Hematopoietic multipotent progenitor cell treated with erythropoietin and hydrocortisone succinate and interleukin-3 and kit ligand, for 17 days (in vitro differentiated cells): Measurements from ENCODE around the gene CETP.
"Not testable (repeated sequence)": the region's sequence is repeated elsewhere in the genome, so short reads cannot be mapped to it uniquely, and the experiment has no call there.

Experiments
- DNase-seq: peaks from one replicate; pipeline ENCODE4 v3.0.0-alpha.2; 2015; ENCODE audit warnings: low spot score

The CETP gene

DNA sequence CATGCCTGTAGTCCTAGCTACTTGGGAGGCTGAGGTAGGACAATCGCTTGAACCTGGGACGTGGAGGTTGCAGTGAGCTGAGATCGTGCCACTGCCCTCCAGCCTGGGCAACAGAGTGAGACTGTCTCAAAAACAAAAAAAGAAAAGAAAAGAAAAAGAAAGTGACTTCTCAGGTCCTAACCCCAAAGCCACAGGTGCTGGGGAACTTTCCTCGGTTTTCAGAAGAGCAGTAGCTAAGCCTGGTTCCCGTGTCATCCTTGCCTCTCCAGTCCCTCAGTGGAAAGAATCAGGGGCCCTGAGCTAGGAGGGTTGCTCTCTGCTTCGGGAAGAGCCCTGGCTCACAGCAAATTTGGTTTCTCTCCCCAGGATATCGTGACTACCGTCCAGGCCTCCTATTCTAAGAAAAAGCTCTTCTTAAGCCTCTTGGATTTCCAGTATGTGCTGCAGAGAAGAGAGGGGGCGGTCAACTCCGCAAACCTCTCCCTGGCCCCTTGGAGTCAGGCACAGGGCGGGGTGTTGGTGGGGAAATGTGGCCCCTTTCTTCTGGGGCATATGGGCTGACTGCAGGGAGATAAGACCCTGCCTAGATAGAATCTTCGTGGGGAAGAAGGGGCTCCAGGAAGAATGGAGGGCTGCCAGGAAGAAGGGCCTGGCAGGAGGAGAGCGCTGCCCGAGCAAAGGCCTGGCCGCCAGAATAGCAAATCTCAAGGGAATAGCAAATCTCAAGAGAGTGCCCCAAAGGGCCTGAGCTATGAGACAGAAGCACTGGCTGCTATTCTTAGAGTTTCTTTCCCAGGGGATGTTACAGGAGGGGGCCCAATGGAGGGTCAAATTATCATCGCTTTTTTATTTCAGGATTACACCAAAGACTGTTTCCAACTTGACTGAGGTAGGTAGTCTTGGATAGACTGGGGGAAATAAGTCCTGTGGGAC lies 19.3 kb downstream of the CETP start:
- no peak for DNase-seq

DNA sequence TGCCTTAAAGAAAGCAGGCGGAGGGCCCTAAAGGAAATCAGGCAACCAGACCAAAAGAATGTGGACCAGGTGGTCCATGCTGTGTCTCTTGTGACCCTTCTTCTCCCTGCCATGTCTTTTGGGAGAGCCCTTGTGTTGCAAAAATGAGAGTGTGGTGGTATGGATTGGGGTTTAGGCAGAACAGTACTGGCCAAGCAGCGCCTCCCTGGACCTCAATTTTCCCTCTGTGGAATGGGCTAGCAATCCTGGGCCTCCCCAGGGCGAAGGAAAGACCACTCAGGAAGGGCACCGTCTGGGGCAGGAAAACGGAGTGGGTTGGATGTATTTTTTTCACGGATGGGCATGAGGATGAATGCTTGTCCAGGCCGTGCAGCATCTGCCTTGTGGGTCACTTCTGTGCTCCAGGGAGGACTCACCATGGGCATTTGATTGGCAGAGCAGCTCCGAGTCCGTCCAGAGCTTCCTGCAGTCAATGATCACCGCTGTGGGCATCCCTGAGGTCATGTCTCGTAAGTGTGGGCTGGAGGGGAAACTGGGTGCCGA lies 20.1 kb downstream of the CETP start:
- no peak for DNase-seq

DNA sequence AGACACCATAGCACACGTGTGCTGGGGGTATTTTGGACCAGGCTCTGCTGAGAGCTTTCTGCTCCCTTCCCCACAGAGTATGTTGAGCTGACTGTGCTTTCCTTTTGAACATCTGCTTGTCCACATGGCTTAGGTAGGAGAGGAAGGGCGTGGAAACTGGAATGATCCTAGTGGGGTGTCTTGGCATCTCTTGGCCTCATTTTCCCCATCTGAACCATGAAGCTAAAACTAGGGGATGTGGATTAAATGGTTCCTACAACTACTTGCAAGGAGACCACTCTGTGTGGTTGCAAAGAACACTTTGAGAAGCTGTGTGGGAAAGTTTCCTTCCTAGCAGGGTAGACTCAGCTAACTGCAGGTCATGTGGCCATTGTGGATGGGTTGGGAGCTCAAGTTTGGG lies 20.9 kb downstream of the CETP start:
- no peak for DNase-seq

DNA sequence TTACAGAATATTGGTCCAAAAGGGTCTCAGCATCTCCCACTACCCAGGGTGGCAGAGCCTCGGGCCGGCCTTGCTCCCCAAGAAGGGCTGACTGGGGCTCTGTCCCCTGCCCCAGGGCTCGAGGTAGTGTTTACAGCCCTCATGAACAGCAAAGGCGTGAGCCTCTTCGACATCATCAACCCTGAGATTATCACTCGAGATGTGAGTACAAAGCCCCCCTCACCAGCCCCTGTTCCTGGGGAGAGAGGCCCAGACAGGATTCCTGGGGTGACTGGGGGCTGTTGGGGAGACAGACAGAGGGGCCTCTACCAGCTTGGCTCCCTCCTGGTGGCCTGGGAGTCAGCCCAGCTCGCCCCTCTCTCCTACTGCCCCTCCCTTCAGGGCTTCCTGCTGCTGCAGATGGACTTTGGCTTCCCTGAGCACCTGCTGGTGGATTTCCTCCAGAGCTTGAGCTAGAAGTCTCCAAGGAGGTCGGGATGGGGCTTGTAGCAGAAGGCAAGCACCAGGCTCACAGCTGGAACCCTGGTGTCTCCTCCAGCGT lies 21.5 kb downstream of the CETP start:
- no peak for DNase-seq

DNA sequence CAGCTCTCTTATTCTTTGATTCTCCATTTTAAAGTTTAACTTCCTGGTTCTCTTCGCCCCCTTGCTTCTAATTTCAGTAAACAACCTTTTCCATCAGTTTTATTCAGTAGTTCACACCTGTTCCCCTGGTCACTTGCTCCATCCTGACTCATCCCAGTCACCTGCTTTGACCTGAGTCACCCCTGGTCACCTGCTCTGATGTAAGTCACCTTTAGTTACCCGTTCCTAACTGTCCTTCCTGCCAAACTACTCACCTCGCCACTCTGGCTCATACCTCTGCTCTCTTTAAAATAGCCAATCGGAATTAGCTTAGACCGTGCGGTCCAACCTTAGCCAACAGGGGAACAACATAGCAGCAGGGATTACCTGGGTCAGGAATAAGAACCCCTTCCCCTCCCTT lies 22.9 kb downstream of the CETP start:
- DNase-seq, result no peak

GRCh38 chr16:56985288-56985961 lies 23.7 kb downstream of the CETP start:
- DNase-seq, result no peak

GRCh38 chr16:56985962-56986360 lies 24.2 kb downstream of the CETP start:
- DNase-seq, result no peak

DNA sequence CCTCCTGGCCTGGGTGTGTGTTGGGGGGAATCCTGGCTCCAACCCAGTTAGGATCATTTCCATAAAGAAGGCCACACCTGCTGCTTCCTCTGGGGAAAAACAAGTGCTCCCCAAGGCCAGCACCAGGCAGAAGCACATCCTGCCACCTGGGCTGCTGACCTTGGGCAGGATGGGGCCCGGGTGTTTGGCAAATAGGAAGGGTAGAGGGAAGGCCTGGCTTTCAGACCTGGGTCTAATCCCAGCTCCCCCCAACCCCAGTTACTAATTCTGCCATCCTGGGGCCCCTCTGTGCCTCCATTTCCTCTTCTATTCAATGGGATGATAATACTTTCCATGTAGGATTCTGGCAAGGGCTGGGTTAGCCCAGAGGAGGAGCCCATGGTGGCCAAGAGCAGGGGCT lies 24.6 kb downstream of the CETP start:
- DNase-seq, result no peak

DNA sequence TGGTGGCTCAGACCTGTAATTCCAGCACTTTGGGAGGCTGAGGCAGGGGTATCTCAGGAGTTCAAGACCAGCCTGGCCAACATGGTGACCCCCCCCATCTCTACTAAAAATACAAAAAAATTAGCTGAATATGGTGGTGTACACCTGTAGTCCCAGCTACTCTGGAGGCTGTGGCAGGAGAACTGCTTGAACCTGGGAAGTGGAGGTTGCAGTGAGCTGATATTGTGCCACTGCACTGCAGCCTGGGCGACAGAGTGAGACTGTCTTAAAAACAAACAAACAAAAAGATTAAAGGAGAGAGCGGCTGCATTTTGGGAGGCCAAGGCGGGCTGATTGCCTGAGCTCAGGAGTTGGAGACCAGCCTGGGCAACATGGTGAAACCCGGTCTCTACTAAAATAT lies 25.2 kb downstream of the CETP start:
- DNase-seq, result not testable (repeated sequence)

GRCh38 chr16:56987692-56988091 lies 25.9 kb downstream of the CETP start:
- no peak for DNase-seq

- peak; percentile 14 for DNase-seq
Measured at GRCh38 chr16:56988161-56988947, 26.6 kb downstream of the CETP start.

DNA sequence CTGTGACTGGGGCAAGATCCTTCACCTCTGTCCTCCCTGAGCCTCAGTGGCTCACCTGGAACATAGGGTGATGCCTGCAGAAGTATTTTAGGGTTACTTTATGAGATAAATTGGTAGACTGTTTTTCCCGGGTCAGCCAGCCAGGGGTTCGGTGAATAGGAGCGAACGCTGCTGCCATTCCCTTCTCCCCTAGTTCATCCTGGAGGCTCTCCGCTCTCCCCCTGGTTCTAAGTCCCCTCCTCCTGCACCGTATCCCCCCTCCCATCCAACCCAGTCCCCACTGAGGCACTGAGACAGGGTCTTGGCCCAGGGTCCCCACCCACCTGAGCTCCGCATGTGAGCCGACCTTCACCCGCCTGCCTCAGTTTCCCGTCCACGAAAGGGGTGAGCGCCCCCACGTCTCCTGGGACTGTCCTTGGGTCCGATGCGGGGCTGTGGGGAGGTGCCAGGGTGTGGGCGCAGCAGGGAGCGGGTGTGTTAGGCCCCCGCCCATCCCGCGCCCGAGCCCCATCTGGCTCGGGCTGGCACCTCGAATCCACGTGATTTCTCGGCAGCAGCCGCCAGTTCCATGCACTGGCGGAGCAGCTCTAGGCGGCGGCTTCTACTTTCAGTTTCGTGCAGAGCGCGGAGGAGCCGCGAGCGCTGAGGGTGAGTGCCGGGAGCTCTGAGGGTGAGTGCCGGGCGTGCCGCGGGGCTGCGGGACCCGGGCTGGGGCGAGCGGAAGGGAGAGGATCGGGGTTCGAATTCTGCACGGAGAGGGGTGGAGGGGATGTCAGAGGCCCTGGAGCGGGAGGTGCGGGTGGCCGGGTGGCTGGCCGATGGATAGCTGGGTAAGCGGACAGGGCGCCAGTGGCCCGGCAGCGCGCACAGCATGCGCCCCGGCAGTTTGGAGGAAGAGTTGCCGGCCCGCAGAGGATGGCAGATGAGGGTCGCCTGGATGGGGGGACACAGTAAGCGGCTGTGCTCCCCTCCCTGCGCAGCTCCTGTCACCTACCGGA lies 27.5 kb downstream of the CETP start, which contains the start of gene NLRC5:
NLRC5 (plus strand) TSS at position 610 of the 998 bp plus-strand sequence. CDS start 31,156 bp downstream, outside the sequence.
- peak; percentile 59 for DNase-seq

- DNase-seq, result no peak
Measured at GRCh38 chr16:56989988-56990387, 28.2 kb downstream of the CETP start.

DNA sequence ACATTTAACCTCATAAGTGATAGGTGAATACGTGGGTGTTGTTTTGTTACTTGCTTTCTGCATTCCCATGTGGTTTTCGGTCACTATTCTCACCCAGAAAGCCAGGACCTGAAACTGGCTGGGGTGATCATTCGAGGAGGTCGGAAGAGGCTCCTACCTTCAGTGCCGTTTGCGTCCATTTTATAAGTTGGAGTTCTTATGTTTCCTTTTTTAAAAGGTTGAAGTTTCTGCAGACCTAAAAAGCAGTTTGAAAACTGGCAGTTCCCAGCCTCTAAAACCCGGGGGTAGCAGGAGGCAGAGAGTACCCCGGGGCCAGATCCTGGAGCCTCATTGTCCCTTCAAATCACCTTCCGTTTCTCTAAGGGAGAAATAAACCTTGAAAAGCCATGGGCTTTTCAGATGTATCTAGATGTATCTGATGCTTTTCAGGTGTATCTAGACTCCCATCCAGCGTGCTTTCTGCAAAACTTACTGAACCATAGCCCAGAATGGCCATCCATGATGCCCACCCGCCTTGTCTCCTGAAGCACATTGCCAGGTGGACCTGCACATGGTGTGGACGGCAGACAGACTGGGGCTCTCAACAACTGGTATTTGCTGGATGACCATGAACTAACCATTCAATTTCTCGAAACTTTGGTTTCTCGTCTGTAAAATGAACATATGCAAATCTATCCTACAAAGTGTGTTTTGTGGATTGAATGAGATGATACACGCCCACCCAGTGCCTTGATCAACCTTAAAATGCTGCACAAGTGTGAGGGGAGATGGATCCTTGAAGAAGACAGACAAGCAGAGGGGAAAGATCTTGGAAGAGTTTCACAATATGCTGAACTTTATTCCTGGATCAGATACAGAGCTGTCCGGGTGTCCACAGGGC lies 28.9 kb downstream of the CETP start:
- no peak for DNase-seq

GRCh38 chr16:56992431-56992830 lies 30.7 kb downstream of the CETP start:
- DNase-seq, result not testable (repeated sequence)

DNA sequence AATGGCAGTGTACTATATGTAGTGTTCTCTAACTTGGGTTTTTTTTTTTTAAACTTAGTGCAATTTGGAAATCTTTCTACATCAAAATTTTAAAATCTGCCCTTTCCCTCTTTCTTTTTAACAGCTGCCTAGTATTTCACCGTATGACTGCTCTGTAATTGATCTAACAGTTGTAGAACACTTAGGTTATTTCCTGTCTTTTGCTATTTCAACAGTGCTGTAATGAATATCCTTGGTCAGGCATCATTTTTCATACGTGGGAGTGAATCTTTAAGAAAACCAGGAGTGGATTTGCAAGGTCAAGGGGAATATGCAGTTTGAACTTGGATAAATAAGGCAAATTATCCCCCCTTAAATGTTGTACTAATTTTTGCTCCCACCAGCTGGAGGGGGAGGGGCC lies 31.5 kb downstream of the CETP start:
- no peak for DNase-seq

DNA sequence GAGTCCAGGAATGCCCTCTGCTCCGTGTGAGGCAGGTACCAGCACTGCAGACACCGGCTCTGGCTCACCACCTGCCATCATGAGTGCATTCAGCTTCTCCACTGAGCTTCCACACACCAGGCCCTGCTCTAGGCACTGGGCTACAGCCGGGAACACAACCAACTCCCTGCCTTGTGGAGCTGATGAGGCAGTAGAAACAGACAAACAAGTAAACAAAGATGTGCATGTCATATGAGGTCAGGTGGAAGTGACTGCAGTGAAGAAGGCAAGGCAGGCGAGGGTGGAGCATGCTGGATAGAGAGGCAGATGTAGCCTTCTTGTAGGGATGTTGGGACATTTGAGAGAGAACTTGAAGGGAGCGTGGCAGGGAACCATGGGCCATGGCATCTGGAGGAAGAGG lies 32.6 kb downstream of the CETP start:
- DNase-seq, result no peak

GRCh38 chr16:56995136-56995805 lies 33.5 kb downstream of the CETP start:
- DNase-seq, result no peak

GRCh38 chr16:56997264-56997663 lies 35.5 kb downstream of the CETP start:
- DNase-seq, result no peak
